Liver (tissue), 3 donors: Measurements from ENCODE around the gene TTC29.

Source experiments
- CTCF ChIP-seq: fragments of 150-350 bp; IDR thresholded peaks from 2 replicates; pipeline ENCODE4 v1.5.1; 2017; ENCODE audit warnings: improper control_type of control experiment, low read depth, low read length; ENCODE audit not compliant: missing input control
- EGR1 ChIP-seq, 2 donors: IDR thresholded peaks; 2 replicates each; pipeline ENCODE4 v1.6.1; 2016 to 2018; ENCODE audit warnings: antibody characterized with exemption in 2 of 2, low read depth in 2 of 2
- GABPA ChIP-seq, 2 donors: IDR thresholded peaks in 1 of 2; conservative IDR thresholded peaks in 1 of 2; 2 replicates each; pipeline ENCODE4 v1.6.1; 2016; ENCODE audit warnings: antibody characterized with exemption in 2 of 2, mild to moderate bottlenecking in 1 of 2, moderate library complexity in 1 of 2
- JUND ChIP-seq, 2 donors: IDR thresholded peaks; 2 replicates each; pipeline ENCODE4 v1.6.1; 2016; ENCODE audit warnings: antibody characterized with exemption in 2 of 2
- MAX ChIP-seq: IDR thresholded peaks from 2 replicates; pipeline ENCODE4 v1.6.1; 2016; ENCODE audit warnings: antibody characterized with exemption
- REST ChIP-seq: IDR thresholded peaks from 2 replicates; pipeline ENCODE4 v1.6.1; 2016; ENCODE audit warnings: antibody characterized with exemption, mild to moderate bottlenecking
- YY1 ChIP-seq: IDR thresholded peaks from 2 replicates; pipeline ENCODE4 v1.6.1; 2016; ENCODE audit warnings: antibody characterized with exemption, mild to moderate bottlenecking
- ZBTB33 ChIP-seq: IDR thresholded peaks from 2 replicates; pipeline ENCODE4 v1.6.1; 2016; ENCODE audit warnings: antibody characterized with exemption
- donor health status: healthy.
- donor health status: healthy.

GRCh38 chr4:146975527-146975926, 29.9 kb upstream of the TTC29 start:
- TF ChIP-seq CTCF (no peak), MAX (no peak), REST (no peak), GABPA (IDR thresholded peaks at IDR 0.05 in 1 of 2, conservative IDR thresholded peaks at IDR 0.05 in 1 of 2) (no peak), EGR1 (IDR thresholded peaks at IDR 0.05; ENCODE audit: low read depth in 2 of 2) (no peak), ZBTB33 (no peak), YY1 (no peak), JUND (IDR thresholded peaks at IDR 0.05) (no peak)
